Ovary (tissue), 9 donors: ENCODE measurements around the gene PRICKLE4. TPM values are rescaled to one million over a fixed set of nuclear protein-coding genes. Genes with fewer than 3 reads are reported as not detected.
"Not testable (repeated sequence)": the region's sequence is repeated elsewhere in the genome, so short reads cannot be mapped to it uniquely, and the experiment has no call there.

Experiments
- DNase-seq, 5 donors: peaks; one replicate each; pipeline ENCODE4 v3.0.0-alpha.2; 2019 to 2020
- H3K27ac ChIP-seq, 2 donors: fragments of 200-600 bp; one replicate each; pipeline versions ENCODE4 v1.5.1 to v1.8.0; 2019 to 2022
- H3K27me3 ChIP-seq: fragments of 200-600 bp; one replicate; pipeline ENCODE4 v1.8.0; 2022
- H3K36me3 ChIP-seq: fragments of 200-600 bp; sonication (generic); one replicate; pipeline ENCODE4 v1.5.1; 2019
- H3K4me1 ChIP-seq: one replicate; pipeline ENCODE4 v1.8.1; 2013; ENCODE audit warnings: mild to moderate bottlenecking, moderate library complexity; ENCODE audit not compliant: insufficient read depth
- H3K4me3 ChIP-seq: fragments of 200-600 bp; sonication (generic); one replicate; pipeline ENCODE4 v1.5.1; 2017
- H3K9me3 ChIP-seq, 2 donors: fragments of 200-600 bp in 1 of 2; sonication (generic) in 1 of 2; one replicate each; pipeline versions ENCODE4 v1.5.1 to v1.8.1; 2013 to 2019; ENCODE audit warnings: mild to moderate bottlenecking in 1 of 2, moderate library complexity in 1 of 2
- EP300 ChIP-seq: sonication (generic); formaldehyde crosslinking; IDR thresholded peaks from one replicate; pipeline ENCODE4 v1.6.1; 2017; ENCODE audit warnings: antibody characterized with exemption
- POLR2A ChIP-seq: fragments of 450-650 bp; IDR thresholded peaks from one replicate; pipeline ENCODE4 v1.6.1; 2017; ENCODE audit warnings: antibody characterized with exemption, mild to moderate bottlenecking, moderate library complexity
- WGBS, 3 donors: extraction: QIAGEN DNeasy Blood & Tissue Kit in 1 of 3; methylation state at CpG; one replicate each; pipeline versions ENCODE4 v1.1.5 to v1.1.7; 2013 to 2017; 5-methylcytosine and 5-hydroxymethylcytosine counted together
- intact Hi-C, 4 donors: fragments of 100-400 bp; cut with DNase I; formaldehyde crosslinking; loops; one replicate each; pipeline versions ENCODE4 v1.11.0 to v1.15.1; 2022 to 2023
- polyA plus RNA-seq, 2 donors: library from polyadenylated mRNA; stranded (reverse); fragments of 200-250 nt in 1 of 2; fragments of 350-450 nt in 1 of 2; fragmentation: Illumina TruSeq in 1 of 2; extraction: RNeasy Lipid Tissue Mini Kit (QIAGEN cat#74804) in 1 of 2; gene quantifications; one replicate each; pipeline ENCODE4 v1.2.3, GENCODE V29; 2013 to 2014
- total RNA-seq, 7 donors: library from RNA; depleted of rRNA in 2 of 7; stranded (reverse); fragments of >200 nt in 2 of 7; fragmentation: NEBNext Ultra II Directional in 3 of 7; extraction: Animal tissue kit (Norgen Biotek cat#: 25700) in 3 of 7; gene quantifications; one replicate each; pipeline versions ENCODE4 v1.1.0 to v1.2.4, GENCODE V29; 2016 to 2023
- TF ChIP-seq, protein P1 (sequence below), 3 donors: fragments of 450-650 bp in 2 of 3; fragments of 200-600 bp in 1 of 3; IDR thresholded peaks; one replicate each; pipeline versions ENCODE4 v1.5.1 to v1.8.0; 2016 to 2022; ENCODE audit warnings: antibody characterized with exemption in 3 of 3, mild to moderate bottlenecking in 1 of 3
- donor health status: DM: no; HTN: no; CAD: no; lungs with moderate emphysema.
- donor health status: DM: no; HTN: no; CAD: no.
- donor health status: Bipolar disorder and iron deficiency.
- donor health status: DM: yes; HTN: yes; CAD: no.
- donor health status: DM: no; HTN: no; CAD: no.
- donor health status: DM: yes; HTN: yes; CAD: no.

Gene PRICKLE4
- total and polyA plus RNA-seq, 9 donors, result 1.5 to 7.3 (median 3.0) TPM

DNA sequence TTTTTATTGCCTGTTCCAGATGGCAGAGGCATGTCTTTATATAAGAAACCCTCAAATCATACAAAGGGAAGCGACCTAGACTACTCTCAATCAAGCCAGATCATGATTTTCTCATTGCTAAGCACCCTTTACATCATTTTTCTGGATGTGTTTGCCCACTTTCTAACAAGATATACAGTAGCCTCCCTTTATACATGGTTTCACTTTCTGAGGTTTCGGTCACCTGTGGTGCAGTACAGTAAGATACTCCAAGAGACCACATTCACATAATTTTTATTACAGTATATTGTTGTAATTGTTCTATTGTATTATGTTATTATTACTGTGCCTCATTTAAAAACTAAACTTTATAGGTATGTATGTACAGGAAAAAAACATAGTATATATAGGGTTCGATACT, 30.5 kb downstream of the PRICKLE4 start:
- no peak for DNase-seq
- no peaks in the 10 kb centered on the region for H3K36me3 ChIP-seq
- no peaks in the 10 kb centered on the region for H3K9me3 ChIP-seq
- H3K4me1 ChIP-seq, result no peaks in the 10 kb centered on the region
- no peak overlapping the region for H3K27ac ChIP-seq
- H3K27me3 ChIP-seq, result no peaks in the 10 kb centered on the region
- H3K4me3 ChIP-seq, result no peak overlapping the region
- intact Hi-C loops, result no loop called here
- 94 to 99% (median 97%) methylated on average over 3 of the region's 3 CpGs for WGBS, 3 donors
- TF ChIP-seq, protein P1, sequence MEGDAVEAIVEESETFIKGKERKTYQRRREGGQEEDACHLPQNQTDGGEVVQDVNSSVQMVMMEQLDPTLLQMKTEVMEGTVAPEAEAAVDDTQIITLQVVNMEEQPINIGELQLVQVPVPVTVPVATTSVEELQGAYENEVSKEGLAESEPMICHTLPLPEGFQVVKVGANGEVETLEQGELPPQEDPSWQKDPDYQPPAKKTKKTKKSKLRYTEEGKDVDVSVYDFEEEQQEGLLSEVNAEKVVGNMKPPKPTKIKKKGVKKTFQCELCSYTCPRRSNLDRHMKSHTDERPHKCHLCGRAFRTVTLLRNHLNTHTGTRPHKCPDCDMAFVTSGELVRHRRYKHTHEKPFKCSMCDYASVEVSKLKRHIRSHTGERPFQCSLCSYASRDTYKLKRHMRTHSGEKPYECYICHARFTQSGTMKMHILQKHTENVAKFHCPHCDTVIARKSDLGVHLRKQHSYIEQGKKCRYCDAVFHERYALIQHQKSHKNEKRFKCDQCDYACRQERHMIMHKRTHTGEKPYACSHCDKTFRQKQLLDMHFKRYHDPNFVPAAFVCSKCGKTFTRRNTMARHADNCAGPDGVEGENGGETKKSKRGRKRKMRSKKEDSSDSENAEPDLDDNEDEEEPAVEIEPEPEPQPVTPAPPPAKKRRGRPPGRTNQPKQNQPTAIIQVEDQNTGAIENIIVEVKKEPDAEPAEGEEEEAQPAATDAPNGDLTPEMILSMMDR (IDR thresholded peaks at IDR 0.05), result no peak
- TF ChIP-seq EP300 (no peak), POLR2A (no peak)

GRCh38 chr6:41811946-41812345, 31.4 kb downstream of the PRICKLE4 start:
- H3K9me3 ChIP-seq, H3K4me3 ChIP-seq, H3K4me1 ChIP-seq, H3K27ac ChIP-seq, DNase-seq, intact Hi-C loops, H3K36me3 ChIP-seq, H3K27me3 ChIP-seq: not testable (repeated sequence)
- 96 to 97% (median 96%) methylated on average over 12 to 13 of the region's 13 CpGs for whole genome bisulfite sequencing, 3 donors

DNA sequence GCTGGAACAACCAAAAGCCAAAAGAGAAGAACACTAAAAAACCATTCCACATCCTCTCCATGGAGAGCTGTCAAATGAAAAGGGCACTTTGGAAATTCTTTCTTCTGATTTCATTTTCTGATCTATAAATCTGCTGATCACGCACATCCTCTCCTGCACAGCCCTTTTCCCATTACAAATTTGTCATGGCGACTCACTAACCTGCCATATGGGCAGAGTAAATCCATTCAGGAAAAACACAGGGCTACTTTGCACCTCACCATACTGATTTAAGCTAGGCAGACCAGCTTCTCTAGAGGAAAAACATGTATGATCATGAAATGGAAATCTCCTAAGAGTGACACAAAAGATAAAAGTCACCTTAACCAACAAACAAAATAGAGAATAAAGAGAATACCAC, 32.9 kb downstream of the PRICKLE4 start:
- no peak overlapping the region for H3K27ac ChIP-seq
- H3K4me3 ChIP-seq, result no peak overlapping the region
- no peak for DNase-seq
- H3K9me3 ChIP-seq, result no peaks in the 10 kb centered on the region
- H3K36me3 ChIP-seq, result no peaks in the 10 kb centered on the region
- H3K4me1 ChIP-seq, result no peaks in the 10 kb centered on the region
- intact Hi-C loops, result no loop called here
- no peak for TF ChIP-seq EP300
- TF ChIP-seq, protein P1 (IDR thresholded peaks at IDR 0.05), result no peak
- TF ChIP-seq POLR2A, result no peak
- no peaks in the 10 kb centered on the region for H3K27me3 ChIP-seq
- whole genome bisulfite sequencing, 3 donors, result 85 to 87% (median 86%) methylated on average over 2 of the region's 2 CpGs

GRCh38 chr6:41813956-41814355, 33.4 kb downstream of the PRICKLE4 start:
- H3K27me3 ChIP-seq, result no peaks in the 10 kb centered on the region
- H3K4me3 ChIP-seq, result no peak overlapping the region
- H3K27ac ChIP-seq, result no peak overlapping the region
- H3K36me3 ChIP-seq, result no peaks in the 10 kb centered on the region
- TF ChIP-seq POLR2A, result no peak
- no peak for TF ChIP-seq EP300
- TF ChIP-seq, protein P1 (IDR thresholded peaks at IDR 0.05), result no peak
- H3K4me1 ChIP-seq, result no peaks in the 10 kb centered on the region
- no peaks in the 10 kb centered on the region for H3K9me3 ChIP-seq
- WGBS, 3 donors, result 86 to 87% (median 87%) methylated on average over 2 of the region's 2 CpGs
- no peak for DNase-seq
- intact Hi-C loops, result no loop called here

GRCh38 chr6:41814629-41815028, 34.0 kb downstream of the PRICKLE4 start:
- TF ChIP-seq POLR2A (no peak), EP300 (no peak)
- TF ChIP-seq, protein P1 (IDR thresholded peaks at IDR 0.05), result no peak
- Histone ChIP-seq H3K9me3 (no peaks in the 10 kb centered on the region), H3K4me3 (no peak overlapping the region), H3K27ac (no peak overlapping the region), H3K36me3 (no peaks in the 10 kb centered on the region), H3K4me1 (no peaks in the 10 kb centered on the region), H3K27me3 (no peaks in the 10 kb centered on the region)
- intact Hi-C loops, result no loop called here
- 70 to 75% (median 75%) methylated on average over 4 of the region's 4 CpGs for WGBS, 3 donors
- DNase-seq, result no peak
